ENCODE data around the gene ATP6AP1.

The ATP6AP1 gene

DNA sequence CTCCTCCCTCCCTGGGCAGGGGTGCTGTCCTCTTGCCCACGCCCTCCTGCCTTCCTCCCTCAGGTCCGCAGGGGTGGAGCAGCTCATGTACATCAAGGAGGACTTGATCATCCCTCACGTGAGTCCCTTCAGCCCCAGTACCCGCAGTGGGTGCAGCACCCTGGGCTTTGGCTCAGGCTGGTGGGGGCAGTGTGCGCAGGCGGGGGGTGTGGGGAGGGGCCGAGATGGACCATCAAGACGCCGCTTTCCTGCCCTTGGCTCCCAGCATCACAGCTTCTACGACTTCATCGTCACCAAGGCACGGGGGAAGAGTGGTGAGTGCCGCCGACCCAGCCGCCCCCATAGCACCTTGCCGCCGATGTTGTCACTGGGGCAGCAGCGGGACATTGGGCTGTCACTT is 21.1 kb downstream of the ATP6AP1 start:
- ATAC-seq, result peak; percentile 28

GRCh38 chrX:154450312-154450711 is 21.8 kb downstream of the ATP6AP1 start:
- no peak for ATAC-seq
- DNase-seq, result no peak

More for the DNA sequence above, 21.1 kb downstream of the ATP6AP1 start:
- DNase-seq, result no peak

DNA sequence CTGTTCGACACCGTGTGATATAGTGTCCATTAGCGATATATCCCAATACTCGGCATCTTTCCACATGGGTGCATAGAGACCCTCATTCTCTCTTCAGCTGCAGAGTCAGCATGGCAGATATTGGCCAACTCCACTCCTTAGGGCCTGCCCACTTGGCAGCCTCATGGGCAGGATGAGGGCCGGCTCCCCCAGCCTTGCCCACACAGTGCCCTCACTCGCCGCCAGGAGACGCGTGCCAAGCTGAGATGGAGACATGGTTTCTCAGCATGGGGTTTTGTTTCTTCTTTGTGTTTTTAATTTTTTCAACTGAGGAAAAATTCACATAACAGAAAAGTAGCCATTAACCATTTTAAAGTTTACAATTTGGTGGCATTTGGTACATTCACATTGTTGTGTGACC is 24.3 kb downstream of the ATP6AP1 start:
- no peak for DNase-seq
- ATAC-seq, result no peak

GRCh38 chrX:154457491-154458115 is 29.1 kb downstream of the ATP6AP1 start:
- peak; percentile 57 for DNase-seq
- peak; percentile 56 for ATAC-seq

DNA sequence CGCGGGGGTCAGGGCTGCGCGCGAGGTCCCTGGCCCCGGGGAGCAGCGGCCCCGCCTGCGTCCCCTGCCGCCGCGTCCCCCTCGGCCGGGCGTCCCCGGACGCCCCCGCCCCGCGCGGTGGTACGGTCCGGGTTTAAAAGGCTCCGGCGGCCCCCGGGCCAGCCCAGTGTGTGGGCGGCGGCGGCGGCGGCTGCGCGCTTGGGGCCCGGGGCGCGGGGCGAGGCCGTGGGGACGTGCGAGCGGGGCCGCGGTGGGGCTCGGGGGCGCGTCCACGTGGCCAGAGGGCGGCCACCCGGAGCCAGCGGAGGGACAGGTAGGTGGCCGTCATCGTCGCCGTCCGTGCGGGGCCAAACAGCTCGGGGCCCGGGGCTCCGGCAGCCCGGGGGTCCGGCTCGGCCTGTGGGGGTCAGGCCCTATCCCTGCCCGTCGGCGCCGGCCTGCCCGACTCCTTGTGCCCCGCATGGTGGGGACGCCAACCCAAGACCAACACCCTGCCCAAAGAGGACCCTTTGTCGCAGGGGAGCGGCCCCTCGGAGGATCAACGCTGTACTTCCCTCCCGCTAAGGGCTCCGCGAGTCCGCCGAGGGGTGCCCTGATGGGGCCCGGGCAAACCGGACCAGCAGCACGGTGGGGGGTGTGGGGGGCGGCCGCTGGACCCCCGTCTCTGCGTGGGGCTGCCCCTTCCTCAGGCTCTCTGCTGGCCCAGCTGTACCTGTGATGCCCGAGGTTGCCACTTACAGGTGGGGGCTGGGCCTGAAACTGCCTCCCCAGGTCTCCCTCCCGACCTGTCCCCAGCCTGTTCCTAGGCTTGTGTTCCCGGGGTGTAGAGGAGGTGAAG is 29.9 kb downstream of the ATP6AP1 start, which contains the start of gene PLXNA3:
PLXNA3 (plus strand) TSS at position 166 of the 838 bp plus-strand sequence. CDS start 1,903 bp downstream, outside the sequence.
- peak; percentile 74 for DNase-seq

GRCh38 chrX:154458954-154459778 is 30.7 kb downstream of the ATP6AP1 start:
- peak; percentile 48 for ATAC-seq
- DNase-seq, result no peak

More for the DNA sequence above, 29.9 kb downstream of the ATP6AP1 start, which contains the start of gene PLXNA3:
- peak; percentile 66 for ATAC-seq

DNA sequence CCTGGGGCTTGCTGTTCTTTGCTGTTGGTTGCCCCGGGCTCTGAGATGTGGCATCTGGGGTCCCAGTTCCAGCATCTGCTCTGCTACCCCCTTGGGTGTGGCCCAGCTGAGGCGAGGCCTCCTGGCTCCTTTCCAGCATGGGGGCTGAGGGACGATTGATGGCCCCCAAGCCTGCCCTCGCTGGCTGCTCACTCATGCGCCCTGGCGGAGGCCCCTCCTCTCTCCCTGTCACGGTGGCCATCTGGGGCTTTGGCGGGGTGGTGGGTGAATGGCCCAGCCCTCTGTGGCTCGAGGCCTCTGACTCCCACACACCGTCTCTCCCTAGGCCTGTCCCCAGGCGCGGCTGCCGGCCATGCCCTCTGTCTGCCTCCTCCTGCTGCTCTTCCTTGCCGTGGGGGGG is 31.4 kb downstream of the ATP6AP1 start:
- ATAC-seq, result no peak
- DNase-seq, result no peak

DNA sequence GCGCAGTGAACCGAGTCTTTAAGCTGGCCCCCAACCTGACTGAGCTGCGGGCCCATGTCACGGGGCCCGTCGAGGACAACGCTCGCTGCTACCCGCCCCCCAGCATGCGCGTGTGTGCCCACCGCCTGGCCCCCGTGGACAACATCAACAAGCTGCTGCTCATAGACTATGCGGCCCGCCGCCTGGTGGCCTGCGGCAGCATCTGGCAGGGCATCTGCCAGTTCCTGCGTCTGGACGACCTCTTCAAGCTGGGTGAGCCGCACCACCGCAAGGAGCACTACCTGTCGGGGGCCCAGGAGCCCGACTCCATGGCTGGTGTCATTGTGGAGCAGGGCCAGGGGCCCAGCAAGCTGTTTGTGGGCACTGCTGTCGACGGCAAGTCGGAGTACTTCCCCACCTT is 31.8 kb downstream of the ATP6AP1 start:
- ATAC-seq, result no peak
- DNase-seq, result no peak

DNA sequence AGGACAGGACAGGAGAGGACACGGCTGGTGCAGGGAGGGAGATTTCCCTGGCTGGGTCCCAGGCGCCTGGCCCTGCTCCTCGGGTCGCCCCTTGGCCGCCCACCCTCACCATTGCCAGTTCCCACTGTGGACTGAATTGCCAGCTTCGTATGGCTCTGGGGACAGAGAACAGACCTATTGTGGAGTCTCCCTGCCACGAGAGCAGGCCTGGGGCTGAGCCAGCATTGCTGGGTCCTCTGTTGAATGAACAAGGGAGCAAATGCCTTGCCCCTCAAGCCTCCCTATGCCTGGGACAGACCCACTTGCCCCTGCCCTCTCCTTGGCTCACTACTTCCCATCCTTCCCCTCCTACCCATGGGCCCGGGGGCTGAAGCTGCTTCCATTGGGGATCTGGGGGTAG is 33.9 kb downstream of the ATP6AP1 start:
- ATAC-seq (no peak), DNase-seq (no peak)

DNA sequence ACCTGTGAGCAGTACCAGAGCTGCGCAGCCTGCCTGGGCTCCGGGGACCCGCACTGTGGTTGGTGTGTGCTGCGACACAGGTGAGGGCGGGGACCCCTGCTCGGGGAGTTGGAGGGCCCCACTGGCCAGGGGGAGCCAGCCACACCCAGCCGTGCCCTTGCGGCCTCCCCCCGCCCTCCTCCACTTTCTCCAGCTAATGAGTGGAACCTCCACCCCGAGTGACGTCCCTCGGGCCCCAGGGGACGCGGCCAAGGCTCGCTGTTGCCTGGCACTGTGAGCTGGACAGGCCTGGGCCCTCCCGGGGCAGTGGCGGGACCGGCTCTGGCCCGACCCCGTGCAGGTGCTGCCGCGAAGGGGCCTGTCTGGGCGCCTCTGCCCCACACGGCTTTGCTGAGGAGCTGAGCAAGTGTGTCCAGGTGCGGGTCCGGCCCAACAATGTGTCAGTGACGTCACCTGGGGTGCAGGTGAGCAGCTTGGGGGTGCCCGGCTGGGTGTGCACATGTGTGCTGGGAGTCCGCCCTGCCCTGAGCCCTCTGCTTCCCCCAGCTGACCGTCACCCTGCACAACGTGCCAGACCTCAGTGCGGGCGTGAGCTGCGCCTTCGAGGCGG is 35.2 kb downstream of the ATP6AP1 start:
- no peak for ATAC-seq
- DNase-seq, result no peak

DNA sequence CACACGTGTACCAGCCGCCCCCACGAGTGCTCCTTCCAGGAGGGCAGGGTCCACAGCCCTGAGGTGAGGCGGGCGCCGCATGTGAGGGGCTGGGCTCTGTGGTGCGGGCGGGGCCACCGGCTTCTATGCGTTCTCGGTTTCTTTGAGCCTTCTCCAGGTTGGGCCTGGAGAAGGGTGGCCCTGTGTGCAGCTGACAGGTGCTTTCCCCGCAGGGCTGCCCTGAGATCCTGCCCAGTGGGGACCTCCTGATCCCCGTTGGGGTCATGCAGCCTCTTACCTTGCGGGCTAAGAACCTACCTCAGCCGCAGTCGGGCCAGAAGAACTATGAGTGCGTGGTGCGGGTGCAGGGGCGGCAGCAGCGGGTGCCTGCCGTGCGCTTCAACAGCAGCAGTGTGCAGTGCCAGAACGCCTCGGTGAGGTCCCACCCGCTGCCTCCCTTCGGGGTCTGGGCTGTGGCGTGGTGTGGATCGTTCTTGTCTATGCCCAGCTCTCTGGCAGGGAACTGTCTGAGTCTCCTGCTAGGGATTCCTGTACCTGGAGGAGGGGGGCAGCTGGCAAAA is 36.4 kb downstream of the ATP6AP1 start:
- DNase-seq (no peak), ATAC-seq (no peak)

- ATAC-seq (no peak), DNase-seq (no peak)
Measured at GRCh38 chrX:154465601-154466000, 37.1 kb downstream of the ATP6AP1 start.

DNA sequence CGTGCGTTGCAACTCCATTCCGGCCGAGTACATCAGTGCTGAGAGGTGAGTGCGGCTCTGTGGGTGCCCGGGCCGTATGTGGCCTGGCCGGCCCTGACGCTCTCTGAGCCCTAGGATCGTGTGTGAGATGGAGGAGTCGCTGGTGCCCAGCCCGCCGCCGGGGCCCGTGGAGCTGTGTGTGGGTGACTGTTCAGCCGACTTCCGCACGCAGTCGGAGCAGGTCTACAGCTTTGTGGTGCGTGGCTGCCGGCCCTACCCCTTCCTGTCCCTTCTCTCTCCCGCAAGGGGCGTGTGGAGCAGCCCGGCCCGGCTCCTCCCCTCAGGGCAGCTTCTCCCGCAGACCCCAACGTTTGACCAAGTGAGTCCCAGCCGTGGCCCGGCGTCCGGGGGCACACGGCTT is 37.6 kb downstream of the ATP6AP1 start:
- ATAC-seq, result no peak
- DNase-seq, result no peak

GRCh38 chrX:154466907-154467306 is 38.4 kb downstream of the ATP6AP1 start:
- no peak for DNase-seq
- no peak for ATAC-seq

- ATAC-seq, result no peak
Measured at GRCh38 chrX:154467556-154467955, 39.1 kb downstream of the ATP6AP1 start.

DNA sequence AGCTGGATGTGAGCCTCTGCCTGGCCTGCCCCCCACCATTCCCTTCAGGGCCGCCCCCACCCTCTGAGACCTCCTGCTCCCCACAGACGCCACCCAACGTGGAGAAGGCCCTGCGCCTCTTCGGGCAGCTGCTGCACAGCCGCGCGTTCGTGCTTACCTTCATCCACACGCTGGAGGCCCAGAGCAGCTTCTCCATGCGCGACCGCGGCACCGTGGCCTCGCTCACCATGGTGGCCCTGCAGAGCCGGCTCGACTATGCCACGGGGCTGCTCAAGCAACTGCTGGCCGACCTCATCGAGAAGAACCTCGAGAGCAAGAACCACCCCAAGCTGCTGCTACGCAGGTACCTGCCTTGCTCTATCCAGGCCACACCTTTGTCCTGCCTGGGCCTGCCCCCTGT is 39.7 kb downstream of the ATP6AP1 start:
- ATAC-seq, result no peak
- no peak for DNase-seq

More at GRCh38 chrX:154467556-154467955, 39.1 kb downstream of the ATP6AP1 start:
- no peak for DNase-seq

GRCh38 chrX:154469114-154469513 is 40.6 kb downstream of the ATP6AP1 start:
- DNase-seq (no peak), ATAC-seq (no peak)

DNA sequence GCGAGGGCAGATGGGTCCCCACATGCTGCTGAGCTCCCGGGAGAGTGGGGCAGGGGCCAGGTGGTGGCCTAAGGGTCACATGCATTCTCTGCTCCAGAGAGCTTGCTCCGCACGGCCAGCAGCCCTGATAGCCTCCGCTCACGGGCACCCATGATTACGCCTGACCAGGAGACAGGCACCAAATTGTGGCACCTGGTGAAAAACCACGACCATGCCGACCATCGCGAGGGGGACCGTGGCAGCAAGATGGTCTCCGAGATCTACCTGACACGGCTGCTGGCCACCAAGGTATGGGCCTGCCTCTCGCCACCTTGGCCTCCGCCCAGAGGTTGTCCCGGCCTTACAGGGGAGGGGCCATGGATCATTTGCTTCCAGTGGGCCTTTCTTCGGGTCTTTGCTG is 41.4 kb downstream of the ATP6AP1 start:
- ATAC-seq, result no peak
- no peak for DNase-seq

DNA sequence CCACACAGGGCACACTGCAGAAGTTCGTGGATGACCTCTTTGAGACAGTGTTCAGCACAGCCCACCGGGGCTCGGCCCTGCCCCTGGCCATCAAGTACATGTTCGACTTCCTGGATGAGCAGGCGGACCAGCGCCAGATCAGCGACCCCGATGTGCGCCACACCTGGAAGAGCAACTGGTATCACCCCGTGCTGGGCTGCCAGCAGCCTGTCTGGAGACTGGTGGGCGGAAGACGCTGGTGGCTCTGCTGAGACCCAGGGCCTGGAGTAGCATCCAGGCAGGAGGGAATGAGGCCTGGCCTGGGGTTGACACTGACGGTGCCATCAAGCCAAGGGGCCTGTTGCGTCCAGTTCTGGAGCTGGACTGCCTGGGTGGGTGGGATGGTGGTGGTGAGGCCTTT is 42.0 kb downstream of the ATP6AP1 start:
- ATAC-seq, result no peak

GRCh38 chrX:154470914-154471568 is 42.6 kb downstream of the ATP6AP1 start:
- DNase-seq (no peak), ATAC-seq (no peak)

More for the DNA sequence above, 42.0 kb downstream of the ATP6AP1 start:
- no peak for DNase-seq
